H1 (cell line): ENCODE results near the gene PTGIS.

Source experiments
- CREB1 ChIP-seq: IDR thresholded peaks from 2 replicates; pipeline ENCODE4 v1.6.1; 2012; ENCODE audit warnings: inconsistent platforms
- JUN ChIP-seq: IDR thresholded peaks from 2 replicates; pipeline ENCODE4 v1.6.1; 2011; ENCODE audit warnings: low read depth, mild to moderate bottlenecking, improper control_type of control experiment, low read length
- MAFK ChIP-seq: IDR thresholded peaks from 2 replicates; pipeline ENCODE4 v1.6.1; 2012; ENCODE audit warnings: low read depth, mild to moderate bottlenecking, improper control_type of control experiment, low read length

DNA sequence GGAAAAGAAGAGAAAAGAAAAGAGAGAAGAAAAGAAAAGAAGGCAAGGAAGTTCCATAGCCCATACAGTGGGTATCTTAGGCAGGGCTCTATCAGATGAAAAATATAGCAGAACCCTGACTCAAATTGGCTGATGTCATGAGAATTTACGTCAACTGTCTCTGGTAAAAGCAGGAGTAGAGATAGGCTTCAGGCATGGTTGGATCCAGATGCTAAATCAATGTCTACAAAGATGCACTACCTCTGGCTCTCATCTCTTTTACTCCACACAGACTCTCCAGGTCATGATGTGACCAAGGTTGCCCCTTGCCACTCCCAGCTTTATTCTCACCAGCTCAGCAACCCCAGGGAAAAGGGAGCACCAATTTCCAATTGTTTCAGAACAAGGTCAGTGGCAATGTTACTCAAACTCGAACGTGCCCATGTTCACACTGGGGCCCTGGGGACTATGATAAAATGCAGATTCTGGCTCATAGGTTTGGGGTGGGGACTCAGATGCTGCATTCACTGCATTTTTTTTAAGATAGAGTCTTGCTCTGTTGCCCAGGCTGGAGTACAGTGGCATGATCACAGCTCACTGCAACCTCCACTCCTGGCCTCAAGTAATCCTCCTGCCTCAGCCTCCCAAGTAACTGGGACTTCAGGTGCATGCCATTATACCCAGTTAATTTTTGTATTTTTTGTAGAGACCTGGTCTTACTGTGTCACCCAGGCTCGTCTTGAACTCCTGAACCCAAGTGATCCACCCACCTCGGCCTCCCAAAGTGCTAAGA lies 33.4 kb upstream of the PTGIS start:
- TF ChIP-seq JUN (no peak), MAFK (no peak), CREB1 (no peak)
